ENCODE data around the gene OOSP4A.

OOSP4A gene

GRCh38 chr11:59963733-59964132, at the start of gene OOSP4A:
TSS of gene OOSP4A (plus strand) at chr11:59964033. CDS start at chr11:59964033, 0 bp downstream.
- DNase-seq (ENCODE audit: low read depth, low spot score): no peak

- DNase-seq (ENCODE audit: low read depth, low spot score): no peak
These were observed 45.4 kb upstream of the OOSP4A start for GRCh38 chr11:59918480-59918879.

- DNase-seq (ENCODE audit: low read depth, low spot score): no peak
These were observed 44.7 kb upstream of the OOSP4A start for GRCh38 chr11:59918987-59919589.

GRCh38 chr11:59923813-59924212, 40.0 kb upstream of the OOSP4A start:
- no peak for DNase-seq (ENCODE audit: low read depth, low spot score)

- DNase-seq (ENCODE audit: low read depth, low spot score): no peak
These were observed 32.1 kb upstream of the OOSP4A start for GRCh38 chr11:59931688-59932087.

GRCh38 chr11:59938132-59938531, 25.7 kb upstream of the OOSP4A start, which contains the start of gene OOSP1:
TSS of gene OOSP1 (plus strand) at chr11:59938432. CDS start at chr11:59938455, 23 bp downstream.
- DNase-seq (ENCODE audit: low read depth, low spot score): no peak

GRCh38 chr11:59938718-59939117, 25.1 kb upstream of the OOSP4A start:
- no peak for DNase-seq (ENCODE audit: low read depth, low spot score)

GRCh38 chr11:59939482-59939881, 24.4 kb upstream of the OOSP4A start:
- no peak for DNase-seq (ENCODE audit: low read depth, low spot score)

GRCh38 chr11:59941091-59941490, 22.7 kb upstream of the OOSP4A start:
- DNase-seq (ENCODE audit: low read depth, low spot score): no peak

- DNase-seq (ENCODE audit: low read depth, low spot score): peak; percentile 39
These were observed 19.7 kb upstream of the OOSP4A start for GRCh38 chr11:59943997-59944714.

- DNase-seq (ENCODE audit: low read depth, low spot score): no peak
These were observed 19.1 kb upstream of the OOSP4A start for GRCh38 chr11:59944720-59945119.

GRCh38 chr11:59953463-59954218, 10.2 kb upstream of the OOSP4A start:
- no peak for DNase-seq (ENCODE audit: low read depth, low spot score)

GRCh38 chr11:59954219-59954847, 9.5 kb upstream of the OOSP4A start:
- no peak for DNase-seq (ENCODE audit: low read depth, low spot score)

- no peak for DNase-seq (ENCODE audit: low read depth, low spot score)
These were observed 6.7 kb upstream of the OOSP4A start for GRCh38 chr11:59957094-59957493.

GRCh38 chr11:59960502-59961381, 3.1 kb upstream of the OOSP4A start:
- DNase-seq (ENCODE audit: low read depth, low spot score): peak; percentile 37

- DNase-seq (ENCODE audit: low read depth, low spot score): no peak
These were observed 1.7 kb upstream of the OOSP4A start for GRCh38 chr11:59962107-59962482.

GRCh38 chr11:59965424-59965823, 1.6 kb downstream of the OOSP4A start:
- no peak for DNase-seq (ENCODE audit: low read depth, low spot score)

- DNase-seq (ENCODE audit: low read depth, low spot score): no peak
These were observed 2.4 kb downstream of the OOSP4A start for GRCh38 chr11:59966201-59966600.

GRCh38 chr11:59967677-59968394, 4.0 kb downstream of the OOSP4A start:
- DNase-seq (ENCODE audit: low read depth, low spot score): no peak

GRCh38 chr11:59968395-59968783, 4.6 kb downstream of the OOSP4A start:
- no peak for DNase-seq (ENCODE audit: low read depth, low spot score)
